Daoy (cell line): ENCODE results near the gene CHRD. TPM values are rescaled to one million over a fixed set of nuclear protein-coding genes. Genes with fewer than 3 reads are reported as not detected.
A peak's percentile ranks its signal among the peaks of the same experiment; 100 is the strongest.
"Not testable (repeated sequence)": the region's sequence is repeated elsewhere in the genome, so short reads cannot be mapped to it uniquely, and the experiment has no call there.

Experiments used
- DNase-seq: peaks from one replicate; pipeline ENCODE4 v3.0.0-alpha.2; 2015; ENCODE audit warnings: low read depth
- total RNA-seq: library from RNA; depleted of rRNA; stranded (reverse); fragments of >200 nt; shearing (Covaris generic); gene quantifications from 2 replicates; pipeline ENCODE4 v1.2.3, GENCODE V29; 2014; rRNA removed

Gene CHRD
- total RNA-seq = 0.11 and 1.6 TPM in 2 replicates

DNA sequence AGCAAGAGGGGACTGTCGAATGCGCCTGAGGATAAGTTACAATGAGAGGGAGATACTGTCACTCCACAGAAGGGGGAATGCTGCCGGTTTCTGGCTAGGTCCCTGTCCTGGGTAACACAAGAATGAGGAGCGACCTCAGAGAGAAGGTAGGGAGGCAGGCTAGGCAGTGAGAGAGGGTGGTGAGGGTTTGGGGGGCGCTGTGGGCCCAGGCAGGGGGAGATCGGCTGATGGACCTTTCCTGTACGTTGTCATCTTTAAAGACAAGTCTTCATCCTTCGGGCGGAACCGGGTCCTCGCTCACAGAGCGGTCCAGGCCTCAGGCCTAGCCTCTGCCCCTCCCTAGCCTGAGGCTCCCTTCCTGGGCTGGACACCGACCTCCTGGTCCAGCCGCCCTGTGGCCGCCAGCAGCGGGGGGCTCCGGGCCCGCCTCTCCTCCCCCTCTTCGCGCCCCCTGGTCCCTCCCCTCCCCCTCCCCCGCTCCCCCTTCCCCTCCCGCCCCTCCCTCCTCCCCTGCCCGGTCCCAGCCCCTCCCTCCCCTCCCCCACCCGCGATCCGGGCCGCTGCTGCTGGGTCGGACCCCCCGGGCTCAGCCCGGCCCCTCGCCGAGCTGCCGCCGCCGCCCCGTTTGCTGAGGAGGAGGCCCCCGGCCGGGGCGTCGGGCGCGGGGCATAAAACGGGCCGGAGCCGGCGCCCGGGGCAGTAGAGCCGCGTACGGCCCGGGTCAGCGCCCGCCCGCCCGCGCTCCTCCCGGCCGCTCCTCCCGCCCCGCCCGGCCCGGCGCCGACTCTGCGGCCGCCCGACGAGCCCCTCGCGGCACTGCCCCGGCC, at the start of gene CHRD:
Gene CHRD (plus strand): TSS at position 697 of the 827 bp plus-strand sequence. CDS start 265 bp downstream, outside the sequence.
- no peak for DNase-seq

DNA sequence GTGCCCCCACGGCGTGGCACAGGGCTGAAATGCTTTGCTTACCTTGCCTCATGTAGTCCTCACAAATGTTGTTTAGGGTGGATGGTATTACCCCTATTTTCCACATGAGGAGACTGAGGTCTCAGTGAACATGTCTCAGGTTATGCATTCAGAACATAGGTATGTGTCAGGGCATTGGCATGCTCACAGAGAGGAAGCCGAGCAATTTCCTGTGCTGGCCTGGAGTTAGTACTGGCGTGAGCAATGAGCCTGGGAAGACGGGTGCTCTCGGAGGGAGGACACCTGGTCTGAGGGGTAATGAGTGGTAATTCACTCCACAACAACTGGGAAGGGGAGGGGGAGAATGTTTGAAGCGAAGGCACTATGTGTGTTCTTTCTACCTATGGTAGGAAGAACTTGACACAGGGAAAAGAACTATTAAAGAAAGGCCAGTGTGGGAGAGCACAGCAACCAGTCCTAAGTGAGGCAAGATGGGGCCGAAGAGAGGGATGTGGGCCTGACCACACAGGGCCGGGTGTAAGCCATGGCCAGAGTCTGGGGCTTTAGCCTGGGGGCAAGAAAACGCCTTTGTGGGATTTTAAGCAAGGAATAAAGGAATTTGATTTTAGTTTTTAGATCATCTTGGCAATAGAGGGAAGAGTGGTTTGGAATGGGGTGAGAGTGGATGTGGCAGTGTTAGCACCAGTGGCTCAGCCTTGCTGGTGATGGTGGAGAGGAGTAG, 47.3 kb upstream of the CHRD start:
- DNase-seq = peak; percentile 93

DNA sequence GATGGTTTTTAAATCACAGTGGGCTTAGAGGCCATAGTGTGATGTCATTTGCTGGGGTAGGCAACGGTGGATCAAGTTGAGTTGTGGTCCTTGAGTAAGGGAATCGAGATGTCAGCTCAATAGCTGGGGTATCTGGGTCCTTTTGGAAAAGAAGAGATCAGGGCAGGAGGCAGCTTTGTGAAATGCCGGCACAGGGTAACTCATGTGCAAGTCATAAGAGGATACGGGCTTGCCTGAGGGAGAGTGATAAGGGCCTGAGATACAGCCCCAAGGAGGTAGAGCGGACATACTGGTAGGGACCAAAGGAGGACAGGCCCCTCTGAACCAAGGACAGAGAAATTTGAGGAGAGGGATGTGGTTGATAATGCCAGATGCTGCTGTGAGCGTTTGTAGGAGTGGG, 46.7 kb upstream of the CHRD start:
- no peak for DNase-seq

DNA sequence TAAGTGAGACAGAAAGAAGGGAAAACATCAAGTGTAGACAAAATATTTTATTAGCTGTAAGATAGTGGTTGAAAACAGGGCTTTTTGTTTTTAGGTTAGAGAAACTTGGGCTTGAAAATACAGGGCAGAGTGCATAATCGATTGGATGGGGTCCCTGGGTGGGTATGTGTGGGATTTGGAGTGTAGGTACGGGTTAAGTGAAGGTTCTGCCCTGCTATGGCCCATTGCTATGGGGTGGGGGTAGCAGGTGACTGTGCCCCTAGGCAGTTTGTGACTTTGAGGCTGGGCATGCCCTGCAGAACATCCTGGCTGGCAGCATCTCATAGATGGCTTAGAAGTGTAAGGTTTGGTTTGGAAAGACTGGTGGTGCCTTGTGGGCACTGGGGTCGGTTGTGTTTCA, 46.2 kb upstream of the CHRD start:
- no peak for DNase-seq

DNA sequence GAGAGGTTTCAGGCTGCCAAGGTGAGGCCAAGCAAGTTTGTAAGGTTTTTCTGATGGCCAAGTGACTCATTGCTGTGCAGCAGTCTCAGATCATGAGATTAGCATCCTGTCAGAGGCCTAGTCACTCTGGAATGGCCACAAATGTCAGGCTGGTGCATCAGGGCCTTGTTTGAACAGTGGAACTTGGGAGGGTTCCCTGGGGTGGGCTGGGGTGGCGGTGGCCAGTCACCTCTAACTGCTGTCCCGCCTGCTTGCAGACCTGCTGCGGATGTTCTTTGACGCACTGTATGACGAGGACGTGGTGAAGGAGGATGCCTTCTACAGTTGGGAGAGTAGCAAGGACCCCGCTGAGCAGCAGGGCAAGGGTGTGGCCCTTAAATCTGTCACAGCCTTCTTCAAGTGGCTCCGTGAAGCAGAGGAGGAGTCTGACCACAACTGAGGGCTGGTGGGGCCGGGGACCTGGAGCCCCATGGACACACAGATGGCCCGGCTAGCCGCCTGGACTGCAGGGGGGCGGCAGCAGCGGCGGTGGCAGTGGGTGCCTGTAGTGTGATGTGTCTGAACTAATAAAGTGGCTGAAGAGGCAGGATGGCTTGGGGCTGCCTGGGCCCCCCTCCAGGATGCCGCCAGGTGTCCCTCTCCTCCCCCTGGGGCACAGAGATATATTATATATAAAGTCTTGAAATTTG, 45.2 kb upstream of the CHRD start:
- DNase-seq = peak; percentile 82

DNA sequence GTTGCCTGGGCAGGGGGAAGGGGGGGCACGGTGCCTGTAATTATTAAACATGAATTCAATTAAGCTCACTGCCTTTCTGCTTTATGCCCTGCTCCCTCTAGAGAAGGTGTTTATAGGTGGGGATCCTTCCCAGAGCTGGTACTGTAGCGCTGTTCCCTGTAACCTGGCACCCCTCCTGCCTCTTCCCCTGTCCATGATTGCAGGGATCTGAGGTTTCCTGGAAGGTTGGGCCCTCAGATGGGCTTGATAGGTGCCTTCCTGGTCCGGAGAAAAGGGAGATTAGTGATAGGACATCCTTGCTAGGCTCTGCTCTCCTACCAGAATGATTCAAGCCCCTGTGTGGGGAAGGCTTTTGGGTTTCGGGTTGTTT, 44.6 kb upstream of the CHRD start:
- peak; percentile 41 for DNase-seq

GRCh38 chr3:184335661-184336546, 44.0 kb upstream of the CHRD start:
- peak; percentile 91 for DNase-seq

- DNase-seq = peak; percentile 50
Observed at GRCh38 chr3:184336547-184337398, 43.1 kb upstream of the CHRD start.

DNA sequence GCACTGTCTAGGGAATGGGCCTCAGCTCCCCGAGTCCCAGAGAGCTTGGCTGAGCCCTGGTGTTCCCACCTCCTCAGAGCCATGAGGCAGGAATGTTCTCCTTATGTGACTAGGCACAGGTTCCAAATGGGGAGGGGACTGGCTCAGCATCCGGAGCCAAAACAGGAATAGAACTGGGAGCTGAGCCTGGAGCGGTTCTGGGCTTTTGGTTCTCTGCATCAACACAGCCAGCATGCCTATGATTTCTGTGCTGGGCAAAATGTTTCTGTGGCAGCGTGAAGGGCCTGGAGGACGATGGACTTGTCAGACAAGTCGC, 42.5 kb upstream of the CHRD start, which contains the start of gene FAM131A:
Gene FAM131A (plus strand): TSS at position 202 of the 316 bp plus-strand sequence. CDS start 31 bp downstream, at position 233.
- no peak for DNase-seq

DNA sequence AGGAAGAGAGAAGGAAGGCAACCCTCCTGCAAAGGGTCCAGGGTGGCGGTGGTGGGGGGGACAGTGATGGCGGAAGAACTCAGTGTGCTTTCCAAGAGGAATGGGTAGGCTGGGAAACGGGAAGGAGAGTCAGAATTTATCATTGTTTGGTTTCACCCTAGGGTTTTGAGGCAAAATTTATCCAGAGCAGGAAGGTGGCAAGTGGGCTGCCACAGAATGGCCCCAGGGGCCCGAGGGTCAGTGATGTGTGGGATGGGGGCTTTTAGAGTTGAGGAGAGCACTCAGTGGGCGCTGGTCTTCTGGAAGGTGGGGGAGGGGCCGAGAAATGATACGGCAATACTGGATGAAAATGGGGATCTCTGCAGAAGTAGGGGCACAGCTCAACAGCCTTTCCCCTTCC, 41.9 kb upstream of the CHRD start:
- no peak for DNase-seq

GRCh38 chr3:184338511-184338945, 41.3 kb upstream of the CHRD start:
- no peak for DNase-seq

- no peak for DNase-seq
Observed at GRCh38 chr3:184339001-184339400, 40.9 kb upstream of the CHRD start.

GRCh38 chr3:184339451-184340135, 40.3 kb upstream of the CHRD start:
- DNase-seq = not testable (repeated sequence)

DNA sequence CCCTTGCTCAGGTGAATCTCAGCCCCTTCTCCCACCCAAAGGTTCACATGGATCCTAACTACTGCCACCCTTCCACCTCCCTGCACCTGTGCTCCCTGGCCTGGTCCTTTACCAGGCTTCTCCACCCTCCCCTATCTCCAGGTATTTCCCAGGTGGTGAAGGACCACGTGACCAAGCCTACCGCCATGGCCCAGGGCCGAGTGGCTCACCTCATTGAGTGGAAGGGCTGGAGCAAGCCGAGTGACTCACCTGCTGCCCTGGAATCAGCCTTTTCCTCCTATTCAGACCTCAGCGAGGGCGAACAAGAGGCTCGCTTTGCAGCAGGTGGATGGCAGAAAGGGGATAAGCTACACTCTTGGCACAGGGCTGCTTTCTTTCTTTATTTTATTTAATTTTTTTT, 37.9 kb upstream of the CHRD start:
- DNase-seq = no peak

DNA sequence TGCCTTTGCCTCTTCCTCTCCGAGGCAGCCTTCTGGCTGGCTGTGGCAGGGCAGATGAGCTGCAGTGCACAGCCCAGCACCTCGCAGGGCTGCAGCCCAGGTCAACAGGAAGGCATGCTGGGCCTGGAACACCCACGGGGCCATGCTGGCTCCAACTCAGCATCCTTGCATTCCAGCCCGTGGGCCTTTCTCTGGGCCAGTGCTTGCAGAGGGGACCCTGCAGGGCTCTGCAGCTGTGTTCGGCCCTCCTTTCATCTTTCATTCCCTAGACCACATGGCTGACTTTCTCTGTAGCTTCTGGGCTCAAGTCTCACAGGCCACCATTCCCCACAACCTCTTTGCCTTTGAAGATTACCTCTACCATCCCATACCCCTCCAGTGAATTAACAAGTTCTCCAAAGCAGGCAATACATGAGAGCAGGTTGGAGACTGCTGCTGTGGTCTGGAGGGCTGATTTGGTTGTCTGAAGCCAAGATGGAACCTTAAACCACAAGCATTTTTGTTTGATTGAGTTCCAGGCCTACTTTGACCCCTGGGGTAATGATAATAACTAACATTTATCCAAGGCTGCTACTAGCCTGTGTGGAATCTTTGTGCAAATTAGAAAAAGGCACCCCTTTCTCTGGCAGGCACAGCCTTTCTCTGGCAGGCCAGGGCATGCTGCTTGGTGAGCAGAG, 36.5 kb upstream of the CHRD start:
- DNase-seq = no peak

GRCh38 chr3:184344579-184345316, 35.1 kb upstream of the CHRD start:
- DNase-seq = no peak

- peak; percentile 69 for DNase-seq
Observed at GRCh38 chr3:184345317-184346144, 34.3 kb upstream of the CHRD start.
